HAP-1 (cell line): Measurements from ENCODE around the gene LRRC28.

Experiments used
- DNase-seq, 2 experiments: peaks; one replicate each; pipeline ENCODE4 v3.0.0-alpha.2; 2016 to 2020; ENCODE audit warnings: low spot score in 2 of 2
- H3K27me3 ChIP-seq: fragments of 250-450 bp; sonication (Bioruptor Pico); 2 replicates; pipeline ENCODE4 v1.5.1; 2020; ENCODE audit warnings: low read depth, mild to moderate bottlenecking, moderate library complexity
- H3K36me3 ChIP-seq: fragments of 250-450 bp; sonication (Bioruptor Pico); replicated peaks from 2 replicates; pipeline ENCODE4 v1.5.1; 2020; ENCODE audit warnings: mild to moderate bottlenecking
- H3K4me1 ChIP-seq: fragments of 250-450 bp; sonication (Bioruptor Pico); 2 replicates; pipeline ENCODE4 v1.5.1; 2020; ENCODE audit warnings: mild to moderate bottlenecking
- H3K4me3 ChIP-seq: fragments of 250-450 bp; sonication (Bioruptor Pico); 2 replicates; pipeline ENCODE4 v1.5.1; 2020; ENCODE audit warnings: mild to moderate bottlenecking, moderate library complexity
- H3K9me3 ChIP-seq: fragments of 250-450 bp; sonication (Bioruptor Pico); 2 replicates; pipeline ENCODE4 v1.5.1; 2020; ENCODE audit warnings: mild to moderate bottlenecking, moderate library complexity
- in situ Hi-C: fragments of 300-500 bp; cut with MboI; formaldehyde crosslinking; loops from 3 replicates; pipeline ENCODE4 v1.14.3; 2020; ENCODE audit warnings: low sequenced_read_pairs, inconsistent platforms, mixed read lengths

Gene LRRC28

DNA sequence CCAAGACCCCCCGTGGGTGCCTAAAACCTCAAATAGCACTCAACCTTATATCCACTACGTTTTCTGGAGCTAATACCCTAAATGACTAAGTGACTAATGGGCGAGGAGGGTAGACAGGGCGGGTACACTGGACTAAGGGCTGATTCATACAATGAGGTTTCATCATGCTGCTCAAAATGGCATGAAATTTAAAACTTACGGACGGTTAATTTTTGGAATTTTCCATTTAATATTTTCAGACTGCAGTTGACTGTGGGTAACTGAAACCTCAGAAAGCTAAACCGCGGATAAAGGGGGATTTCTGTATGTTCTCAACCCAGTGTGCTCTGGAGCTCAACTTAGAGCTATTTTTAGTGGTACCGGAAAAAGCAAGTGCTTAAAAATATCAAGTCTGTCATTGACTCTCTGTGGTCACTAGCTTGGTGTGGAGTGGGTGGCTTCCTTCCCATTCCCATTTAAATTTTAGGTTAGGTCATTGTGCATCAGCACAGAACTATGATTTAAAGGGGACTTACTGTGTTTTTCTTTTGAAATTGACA lies 72.9 kb downstream of the LRRC28 start:
- H3K4me3 ChIP-seq: no peak overlapping the region
- no peaks in the 10 kb centered on the region; the same call in 1 of the 2 replicates for H3K4me1 ChIP-seq
- DNase-seq: no peak

DNA sequence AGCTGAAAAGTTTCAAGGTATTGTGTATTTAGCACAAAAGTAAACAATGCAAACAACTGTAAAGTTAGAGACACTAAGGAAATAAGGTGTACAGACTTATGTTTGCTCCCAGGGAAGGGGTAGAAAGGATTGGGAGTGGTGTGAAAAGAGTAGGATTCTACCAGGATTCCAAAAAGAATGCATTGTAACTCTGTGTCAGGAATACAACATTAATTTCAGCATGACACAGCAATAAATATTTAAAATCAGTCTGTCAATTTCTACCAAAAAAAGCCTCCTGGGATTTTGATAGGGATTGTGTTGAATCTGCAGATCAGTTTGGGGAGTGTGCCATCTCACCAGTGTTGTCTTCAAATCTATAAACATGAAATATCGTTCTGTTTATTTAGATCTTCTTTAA lies 73.4 kb downstream of the LRRC28 start:
- no peak overlapping the region for H3K4me3 ChIP-seq
- no peaks in the 10 kb centered on the region for H3K27me3 ChIP-seq
- H3K9me3 ChIP-seq: no peaks in the 10 kb centered on the region
- no peak for DNase-seq
- in situ Hi-C loops: no loop called here
- H3K4me1 ChIP-seq: no peaks in the 10 kb centered on the region
- no peaks in the 10 kb centered on the region for H3K36me3 ChIP-seq

More for the DNA sequence above, 72.9 kb downstream of the LRRC28 start:
- no peaks in the 10 kb centered on the region for H3K36me3 ChIP-seq
- H3K9me3 ChIP-seq: no peaks in the 10 kb centered on the region
- in situ Hi-C loops: no loop called here
- no peaks in the 10 kb centered on the region for H3K27me3 ChIP-seq

DNA sequence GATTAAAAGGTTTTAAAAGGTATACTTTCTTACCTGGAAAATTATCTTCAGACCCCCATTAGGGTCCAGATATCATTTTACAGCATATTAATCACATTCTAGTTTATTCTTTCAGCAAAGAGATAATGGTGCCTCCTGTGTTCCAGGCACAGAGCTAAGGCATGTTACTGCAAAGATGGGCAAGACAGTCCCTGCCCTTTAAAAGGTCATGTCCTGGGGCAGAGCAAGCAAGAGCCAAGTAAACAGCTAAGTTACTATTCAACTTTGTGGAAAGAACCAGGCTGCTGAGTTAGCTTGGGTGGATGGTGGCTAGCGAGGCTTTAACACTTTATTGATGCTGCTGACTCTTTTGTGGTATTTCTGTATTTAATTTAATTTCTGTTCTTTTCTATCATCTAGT lies 75.0 kb downstream of the LRRC28 start:
- no peak overlapping the region for H3K4me3 ChIP-seq
- H3K4me1 ChIP-seq: no peaks in the 10 kb centered on the region
- H3K9me3 ChIP-seq: no peaks in the 10 kb centered on the region
- no peak for DNase-seq
- in situ Hi-C loops: no loop called here
- H3K27me3 ChIP-seq: no peaks in the 10 kb centered on the region
- H3K36me3 ChIP-seq: no peaks in the 10 kb centered on the region

DNA sequence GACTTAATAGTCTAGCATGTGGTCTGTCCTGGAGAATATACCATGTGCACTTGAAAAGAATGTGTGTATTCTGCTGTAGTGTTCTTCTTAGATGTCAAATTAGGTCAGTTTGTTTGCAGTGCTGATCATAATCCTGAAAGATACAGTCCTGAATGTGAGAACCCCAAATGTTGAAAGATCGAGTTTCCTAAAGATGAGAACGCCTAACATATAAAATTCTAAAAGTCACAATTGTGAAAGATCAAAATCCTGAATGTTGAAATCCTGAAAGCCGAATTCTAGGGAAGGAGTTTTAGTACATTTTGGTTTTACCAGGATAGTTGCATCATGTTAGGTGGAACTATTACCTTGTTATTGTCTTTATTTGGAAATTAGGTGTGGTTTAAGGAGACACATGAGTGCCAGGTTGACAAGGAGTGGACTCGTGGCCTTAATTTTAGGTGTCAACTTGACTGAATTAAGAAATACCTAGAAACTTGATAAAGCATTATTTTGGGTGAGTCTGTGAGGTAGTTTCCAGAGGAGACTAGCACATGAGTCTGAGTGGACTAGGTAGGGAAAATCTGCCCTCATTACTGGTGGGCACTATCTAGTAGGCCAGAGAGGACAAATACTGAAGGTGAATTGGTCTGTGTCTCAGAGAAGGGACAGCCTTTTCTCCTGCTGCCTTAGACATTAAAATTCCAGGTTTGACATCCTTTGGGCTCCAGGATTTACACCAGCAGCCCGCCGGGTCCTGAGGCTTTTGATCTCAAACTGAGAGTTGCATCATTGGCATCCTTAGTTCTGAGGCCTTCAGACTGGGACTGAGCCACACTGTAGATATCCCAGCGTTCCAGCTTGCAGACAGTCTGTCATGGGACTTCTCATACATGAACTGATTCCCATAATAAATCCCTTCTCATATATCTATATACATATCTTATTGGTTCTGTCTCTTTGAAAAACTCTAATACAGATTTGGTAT lies 77.1 kb downstream of the LRRC28 start:
- Histone ChIP-seq H3K4me1 (no peaks in the 10 kb centered on the region), H3K9me3 (no peaks in the 10 kb centered on the region), H3K27me3 (no peaks in the 10 kb centered on the region), H3K36me3 (no peaks in the 10 kb centered on the region), H3K4me3 (no peak overlapping the region)
- in situ Hi-C loops: no loop called here
- DNase-seq: no peak

DNA sequence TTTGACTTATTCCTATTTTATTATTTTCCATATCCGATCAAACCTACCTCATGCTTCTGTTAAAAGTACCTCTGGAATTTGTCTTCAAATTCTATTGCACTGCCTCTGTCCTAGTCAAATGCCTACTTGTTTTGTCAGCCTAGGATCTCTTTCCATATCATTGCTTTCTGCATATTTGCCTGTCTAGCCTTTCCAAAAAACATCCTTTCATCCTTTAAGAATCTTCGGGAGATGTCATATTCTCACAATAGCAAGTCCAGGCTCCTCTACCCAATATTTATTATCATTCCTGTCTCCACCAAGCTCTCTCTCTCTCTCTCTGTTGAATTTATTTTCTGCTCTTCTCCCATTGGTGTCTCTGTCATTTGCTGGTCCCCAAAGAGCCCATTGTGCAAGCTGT lies 80.1 kb downstream of the LRRC28 start:
- Histone ChIP-seq H3K27me3 (no peaks in the 10 kb centered on the region), H3K36me3 (no peaks in the 10 kb centered on the region), H3K4me1 (no peaks in the 10 kb centered on the region), H3K4me3 (no peak overlapping the region), H3K9me3 (no peaks in the 10 kb centered on the region)
- no peak for DNase-seq
- in situ Hi-C loops: no loop called here

DNA sequence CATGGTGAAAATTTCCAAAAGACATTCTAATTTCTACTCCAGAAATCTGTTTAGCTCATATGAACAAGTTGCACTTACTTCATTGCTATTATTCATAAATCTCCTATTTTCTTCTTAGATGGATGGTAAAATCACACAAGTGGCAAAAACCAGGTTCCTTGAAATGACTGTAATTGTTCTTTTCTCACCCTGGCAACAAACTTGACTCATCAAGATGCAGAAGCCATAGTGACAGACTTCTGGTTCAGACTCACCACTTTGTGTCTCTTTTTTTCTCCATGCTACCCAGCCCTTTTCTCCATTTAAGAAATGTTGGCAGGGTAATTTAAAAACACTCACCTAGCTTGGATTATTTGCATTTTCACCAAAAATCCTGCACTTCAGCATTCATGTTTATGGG lies 82.1 kb downstream of the LRRC28 start:
- Histone ChIP-seq H3K9me3 (no peaks in the 10 kb centered on the region), H3K4me3 (no peak overlapping the region), H3K36me3 (no peaks in the 10 kb centered on the region), H3K4me1 (no peaks in the 10 kb centered on the region), H3K27me3 (no peaks in the 10 kb centered on the region)
- no peak for DNase-seq
- in situ Hi-C loops: no loop called here

DNA sequence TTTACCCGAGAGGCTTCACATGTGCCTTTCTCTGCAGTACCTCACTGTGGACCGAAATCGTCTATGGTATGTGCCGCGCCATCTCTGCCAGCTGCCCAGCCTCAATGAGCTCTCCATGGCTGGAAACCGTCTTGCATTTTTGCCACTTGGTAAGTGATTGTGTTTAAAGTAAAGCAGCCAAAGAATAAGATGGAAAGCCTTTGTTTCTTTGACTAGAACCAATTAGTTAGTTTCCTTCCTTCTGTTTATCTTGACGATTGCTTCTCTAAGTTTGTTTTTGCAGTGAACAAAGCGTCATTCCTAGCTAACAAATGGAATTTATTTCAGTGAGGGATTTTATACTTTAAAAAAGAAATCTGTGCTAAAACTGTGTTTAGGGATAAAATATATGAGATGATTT lies 82.7 kb downstream of the LRRC28 start:
- H3K36me3 ChIP-seq: no peaks in the 10 kb centered on the region
- in situ Hi-C loops: no loop called here
- no peak for DNase-seq

DNA sequence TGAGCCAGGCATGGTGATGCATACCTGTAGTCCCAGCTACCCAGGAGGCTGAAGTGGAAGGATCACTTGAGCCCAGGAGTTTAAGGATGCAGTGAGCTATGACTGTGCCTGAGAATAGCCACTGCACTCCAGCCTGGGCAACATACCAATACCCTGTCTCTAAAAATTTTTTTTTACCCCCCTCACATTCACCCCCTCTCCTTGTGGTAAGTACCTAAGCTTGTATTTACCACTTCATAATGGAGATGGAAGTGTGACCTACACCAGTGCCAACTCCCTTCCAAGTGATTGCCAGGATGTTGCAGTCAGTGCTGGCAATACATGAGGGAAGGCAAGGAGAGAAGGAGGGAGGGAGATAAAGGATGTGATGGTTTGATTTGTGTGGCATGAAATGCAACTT lies 84.2 kb downstream of the LRRC28 start:
- Histone ChIP-seq H3K9me3 (no peaks in the 10 kb centered on the region), H3K27me3 (no peaks in the 10 kb centered on the region), H3K36me3 (no peaks in the 10 kb centered on the region), H3K4me1 (no peaks in the 10 kb centered on the region), H3K4me3 (no peak overlapping the region)
- in situ Hi-C loops: no loop called here
- DNase-seq: no peak

More for the DNA sequence above, 82.7 kb downstream of the LRRC28 start:
- Histone ChIP-seq H3K4me3 (no peak overlapping the region), H3K4me1 (no peaks in the 10 kb centered on the region), H3K9me3 (no peaks in the 10 kb centered on the region), H3K27me3 (no peaks in the 10 kb centered on the region)

DNA sequence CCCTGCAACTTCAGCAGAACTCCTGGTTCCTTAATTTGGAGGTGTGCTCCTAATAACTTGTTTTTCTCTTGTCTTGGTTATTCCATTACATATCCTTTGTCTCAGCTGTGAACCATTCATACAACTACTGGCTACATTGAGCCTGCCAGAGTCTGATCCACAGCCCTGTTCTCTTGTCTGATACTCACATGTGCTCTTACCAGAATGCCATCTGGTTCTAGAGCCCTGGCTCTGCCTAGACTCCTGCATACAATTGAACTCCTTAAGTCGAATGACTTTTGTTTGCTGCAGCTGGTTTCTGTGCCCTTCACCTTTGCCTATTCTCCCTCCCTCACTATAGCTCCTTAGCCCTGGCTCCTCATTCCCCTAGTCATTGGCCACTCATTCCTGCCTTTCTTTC lies 85.5 kb downstream of the LRRC28 start:
- Histone ChIP-seq H3K36me3 (no peaks in the 10 kb centered on the region), H3K4me1 (no peaks in the 10 kb centered on the region), H3K9me3 (no peaks in the 10 kb centered on the region), H3K4me3 (no peak overlapping the region), H3K27me3 (no peaks in the 10 kb centered on the region)
- in situ Hi-C loops: no loop called here
- no peak for DNase-seq

DNA sequence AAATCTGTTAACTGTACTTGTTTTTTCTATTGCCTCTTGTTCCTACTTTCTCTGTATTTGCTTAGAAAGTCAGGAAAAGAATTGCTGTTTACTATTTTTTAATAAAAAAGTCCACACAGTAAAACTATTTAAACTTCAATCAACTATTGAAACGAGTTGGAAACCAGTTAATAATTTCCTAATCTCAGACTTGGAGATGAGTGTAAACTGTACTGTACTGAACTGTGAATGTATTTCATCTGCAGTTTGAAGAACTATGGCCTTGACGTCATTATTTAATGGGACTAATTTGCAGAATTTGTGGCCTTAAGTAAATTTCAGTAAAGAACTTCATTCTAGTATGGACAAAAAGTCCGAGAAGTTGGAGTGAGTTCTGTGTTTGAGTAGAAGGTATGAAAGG lies 89.1 kb downstream of the LRRC28 start:
- no peak overlapping the region for H3K4me3 ChIP-seq
- in situ Hi-C loops: no loop called here
- no peaks in the 10 kb centered on the region for H3K9me3 ChIP-seq
- no peaks in the 10 kb centered on the region for H3K27me3 ChIP-seq
- no peaks in the 10 kb centered on the region for H3K36me3 ChIP-seq
- peaks cover 9% of the 10 kb centered on the region for H3K4me1 ChIP-seq
- no peak for DNase-seq

DNA sequence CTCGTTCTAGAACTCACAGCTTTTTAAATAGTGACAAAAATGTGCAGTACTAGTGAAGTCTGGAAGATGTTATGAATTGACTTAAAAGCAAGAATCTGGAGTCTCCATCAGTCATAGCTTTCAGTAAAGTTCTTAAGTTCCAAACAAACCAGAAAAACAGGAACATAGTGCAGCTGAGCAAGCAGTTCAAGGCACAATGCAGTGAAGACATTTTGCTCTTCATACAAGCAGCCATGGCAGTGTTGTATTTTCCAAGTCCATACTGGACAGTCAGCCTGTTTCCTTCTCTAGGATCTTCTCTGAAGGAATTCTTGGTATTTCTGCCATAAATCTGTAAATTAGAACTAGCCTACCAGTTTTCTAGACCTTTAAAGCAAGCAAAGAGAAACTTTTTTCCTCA lies 90.5 kb downstream of the LRRC28 start:
- Histone ChIP-seq H3K27me3 (no peaks in the 10 kb centered on the region), H3K9me3 (no peaks in the 10 kb centered on the region), H3K4me1 (peaks cover 9% of the 10 kb centered on the region), H3K36me3 (no peaks in the 10 kb centered on the region), H3K4me3 (no peak overlapping the region)
- in situ Hi-C loops: no loop called here
- no peak for DNase-seq

DNA sequence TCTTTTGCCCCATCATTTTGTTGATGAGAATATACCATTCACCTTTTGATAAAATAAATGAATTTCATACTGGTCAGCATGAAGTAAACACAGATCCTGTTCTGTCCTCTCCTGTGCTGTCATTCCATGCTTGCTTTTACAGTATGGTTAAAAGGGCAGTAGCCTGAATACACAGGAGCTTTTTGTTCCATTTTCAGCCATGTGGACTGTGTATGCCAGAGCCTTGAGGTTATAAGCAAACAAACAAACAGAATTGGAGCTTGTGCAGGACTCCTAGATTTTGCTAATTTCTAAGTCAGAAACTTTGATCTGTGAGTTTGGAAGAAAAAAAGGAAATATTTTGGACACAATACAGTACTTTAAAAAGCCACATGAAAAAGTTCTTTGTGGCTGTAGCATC lies 91.9 kb downstream of the LRRC28 start:
- H3K4me1 ChIP-seq: peaks cover 9% of the 10 kb centered on the region
- no peaks in the 10 kb centered on the region for H3K27me3 ChIP-seq
- in situ Hi-C loops: no loop called here
- H3K4me3 ChIP-seq: no peak overlapping the region
- DNase-seq: no peak
- no peaks in the 10 kb centered on the region for H3K36me3 ChIP-seq
- no peaks in the 10 kb centered on the region for H3K9me3 ChIP-seq

DNA sequence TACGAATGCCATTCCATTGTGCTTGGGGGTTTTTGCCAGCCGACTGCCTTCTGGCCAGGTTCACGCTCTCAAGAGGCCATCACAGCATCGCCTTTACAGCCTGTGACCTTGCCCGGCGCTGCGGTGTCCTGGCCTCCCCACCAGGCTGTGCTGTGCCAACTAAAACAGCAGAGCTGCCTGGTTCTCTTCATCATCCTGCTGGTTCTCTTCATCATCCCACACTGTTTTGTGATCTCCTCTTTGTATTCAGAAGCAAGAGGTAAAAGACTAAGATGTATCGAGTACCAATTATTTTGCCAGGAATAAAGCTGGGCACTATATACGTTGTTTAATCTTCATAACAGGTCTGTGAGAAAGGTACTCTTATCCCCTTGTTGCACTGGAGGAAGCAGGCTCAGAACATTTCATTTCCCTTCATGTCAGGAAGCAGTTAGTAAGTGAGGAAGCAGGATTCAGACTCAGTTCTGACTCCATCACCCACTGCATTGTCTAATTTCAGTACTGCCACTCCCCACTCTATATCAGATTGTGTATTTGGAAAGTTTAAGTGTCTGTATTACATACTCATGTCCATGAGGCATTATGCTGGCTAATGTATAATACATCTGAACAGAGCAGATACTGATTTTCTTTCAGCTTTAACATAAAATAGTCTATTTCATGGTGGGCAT lies 92.7 kb downstream of the LRRC28 start:
- Histone ChIP-seq H3K4me1 (peaks cover 9% of the 10 kb centered on the region), H3K4me3 (no peak overlapping the region), H3K27me3 (no peaks in the 10 kb centered on the region), H3K36me3 (no peaks in the 10 kb centered on the region), H3K9me3 (no peaks in the 10 kb centered on the region)
- in situ Hi-C loops: no loop called here
- DNase-seq: peak in 1 of 2 experiments; percentile 37

DNA sequence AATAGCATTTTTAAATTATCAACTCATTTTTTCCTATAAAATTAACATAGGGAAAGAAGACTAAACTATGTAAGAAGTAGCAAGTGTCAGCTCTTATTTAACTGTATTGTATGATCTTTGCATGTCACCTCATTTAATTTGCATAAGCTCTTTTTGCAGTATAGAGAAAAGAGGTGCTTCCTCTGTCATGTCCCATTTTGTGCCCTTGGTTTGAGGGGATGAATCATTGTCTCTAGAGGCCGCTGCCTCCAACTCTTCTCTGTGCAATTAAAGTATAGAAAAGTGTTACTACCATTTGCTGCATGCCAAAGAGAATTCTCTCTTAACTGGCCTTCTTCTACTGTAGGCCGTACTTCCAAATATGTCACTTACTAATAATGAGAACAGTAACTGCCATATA lies 93.4 kb downstream of the LRRC28 start:
- Histone ChIP-seq H3K9me3 (no peaks in the 10 kb centered on the region), H3K4me3 (no peak overlapping the region), H3K36me3 (no peaks in the 10 kb centered on the region), H3K4me1 (peaks cover 9% of the 10 kb centered on the region), H3K27me3 (no peaks in the 10 kb centered on the region)
- in situ Hi-C loops: no loop called here
- DNase-seq: peak; percentile 9 to 18
